HG03039 (cell line): Measurements from ENCODE around the gene TMEM259.

Experiments used
- ATAC-seq: cut with Tn5 transposase; IDR thresholded peaks from one replicate; pipeline ENCODE4 v1.9.1; 2021; ENCODE audit warnings: mild to moderate bottlenecking, moderate library complexity; ENCODE audit not compliant: unreplicated experiment

Gene TMEM259

DNA sequence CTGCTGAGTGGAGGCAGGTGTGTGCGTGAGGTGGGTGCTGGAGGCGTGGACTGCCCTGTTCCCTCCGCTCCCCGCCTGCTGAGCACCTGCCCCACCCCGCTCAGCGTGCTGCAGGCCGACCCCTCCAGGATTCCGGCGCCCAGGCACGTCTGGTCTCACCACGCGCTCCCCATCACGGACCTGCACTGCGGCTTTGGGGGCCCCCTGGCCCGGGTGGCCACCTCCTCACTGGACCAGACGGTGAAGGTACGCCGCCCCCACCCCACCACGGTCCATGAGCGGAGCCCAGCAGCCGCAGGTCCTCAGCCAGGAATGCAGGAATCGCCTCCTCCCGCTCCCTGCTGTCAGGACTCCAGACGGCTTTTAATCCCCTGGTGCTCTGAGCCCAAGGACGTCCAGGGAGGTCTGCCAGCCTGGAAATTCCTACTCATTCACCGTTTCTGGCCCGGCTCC lies 30.8 kb downstream of the TMEM259 start:
- no peak for ATAC-seq

DNA sequence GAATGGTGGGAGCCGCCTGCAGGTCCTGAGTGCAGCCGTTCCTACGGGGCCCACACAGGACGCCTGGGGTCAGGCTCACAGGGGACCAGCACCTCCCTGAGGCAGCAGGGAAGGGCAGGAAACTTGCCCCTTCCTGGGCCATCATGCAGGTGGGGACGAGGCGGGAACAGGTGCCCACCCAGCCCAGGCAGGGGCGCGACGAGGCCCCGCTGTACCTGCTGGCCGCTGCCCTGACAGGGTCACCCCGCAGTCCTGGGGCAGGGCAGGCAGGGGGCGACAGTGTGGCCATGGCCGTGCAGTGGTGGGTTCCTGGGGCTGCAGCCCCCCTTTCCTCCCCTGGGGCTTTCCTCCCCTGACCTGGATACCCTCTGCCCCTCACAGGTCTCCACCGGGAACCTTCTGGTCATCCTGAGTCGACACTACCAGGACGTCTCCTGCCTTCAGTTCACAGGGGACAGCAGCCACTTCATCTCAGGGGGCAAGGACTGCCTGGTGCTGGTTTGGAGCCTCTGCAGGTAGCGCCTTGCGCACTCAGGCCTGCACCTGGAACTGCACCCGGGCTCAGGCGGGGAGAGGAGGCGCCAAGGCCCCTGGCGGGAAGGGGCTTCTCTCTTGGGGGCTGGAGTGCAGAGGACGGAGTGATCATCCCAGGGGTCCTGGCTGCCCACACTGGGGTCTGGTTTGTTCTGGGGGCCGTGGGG lies 31.4 kb downstream of the TMEM259 start:
- no peak for ATAC-seq

DNA sequence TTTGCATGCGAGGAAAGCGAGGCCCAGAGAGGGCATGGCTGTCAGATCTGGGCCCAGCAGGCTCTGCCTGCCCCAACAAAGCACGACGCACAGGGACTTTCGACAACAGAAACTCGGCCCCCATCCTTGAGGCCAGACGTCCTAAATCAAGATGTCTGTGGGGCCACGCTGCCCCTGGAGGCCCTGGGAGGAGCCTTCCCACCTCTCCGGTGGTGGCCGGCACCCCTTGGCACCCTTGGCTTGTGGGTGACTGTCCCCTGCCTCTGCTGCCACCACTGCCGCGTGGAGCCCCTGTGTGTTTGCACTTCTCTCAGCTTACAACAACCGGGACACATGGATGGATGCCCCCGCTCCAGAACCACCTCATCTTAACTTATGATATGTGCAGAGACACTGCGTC lies 32.4 kb downstream of the TMEM259 start:
- ATAC-seq = no peak

DNA sequence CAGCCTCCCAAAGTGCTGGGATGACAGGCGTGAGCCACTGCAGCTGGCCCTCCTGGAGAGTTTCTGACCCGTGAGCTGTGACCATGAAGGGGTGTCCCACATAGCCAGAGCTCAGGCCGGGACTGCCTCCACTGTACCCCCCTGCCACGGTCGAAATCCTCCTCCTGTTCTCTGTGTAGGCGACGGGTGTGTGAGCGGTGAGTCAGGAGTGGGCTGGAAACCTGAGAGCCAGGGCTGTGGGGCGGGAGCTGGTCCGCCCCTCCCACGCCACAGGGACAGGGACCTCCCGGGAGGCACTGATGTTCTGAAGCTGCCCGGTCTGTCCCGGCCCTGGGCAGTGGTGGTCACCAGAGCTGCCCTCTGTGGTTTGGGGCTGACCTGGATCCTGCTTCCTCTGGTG lies 32.8 kb downstream of the TMEM259 start:
- no peak for ATAC-seq

DNA sequence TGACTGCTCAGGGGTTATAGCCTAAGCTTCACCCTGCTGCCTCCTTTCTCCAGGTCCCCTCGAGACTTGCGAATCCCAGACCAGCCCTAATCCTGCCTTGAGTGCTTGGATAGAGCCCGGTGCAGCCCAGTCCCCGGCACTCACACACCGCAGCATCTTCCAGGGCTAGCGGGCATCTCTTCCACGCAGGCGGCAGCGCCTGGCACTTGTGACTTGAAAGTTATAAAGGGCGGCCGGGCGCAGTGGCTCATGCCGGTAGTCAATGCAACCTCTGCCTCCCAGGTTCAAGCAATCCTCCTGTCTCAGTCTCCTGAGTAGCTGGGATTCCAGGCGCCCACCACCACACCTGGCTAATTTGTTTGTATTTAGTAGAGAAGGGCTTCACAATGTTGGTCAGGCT lies 34.8 kb downstream of the TMEM259 start:
- no peak for ATAC-seq

DNA sequence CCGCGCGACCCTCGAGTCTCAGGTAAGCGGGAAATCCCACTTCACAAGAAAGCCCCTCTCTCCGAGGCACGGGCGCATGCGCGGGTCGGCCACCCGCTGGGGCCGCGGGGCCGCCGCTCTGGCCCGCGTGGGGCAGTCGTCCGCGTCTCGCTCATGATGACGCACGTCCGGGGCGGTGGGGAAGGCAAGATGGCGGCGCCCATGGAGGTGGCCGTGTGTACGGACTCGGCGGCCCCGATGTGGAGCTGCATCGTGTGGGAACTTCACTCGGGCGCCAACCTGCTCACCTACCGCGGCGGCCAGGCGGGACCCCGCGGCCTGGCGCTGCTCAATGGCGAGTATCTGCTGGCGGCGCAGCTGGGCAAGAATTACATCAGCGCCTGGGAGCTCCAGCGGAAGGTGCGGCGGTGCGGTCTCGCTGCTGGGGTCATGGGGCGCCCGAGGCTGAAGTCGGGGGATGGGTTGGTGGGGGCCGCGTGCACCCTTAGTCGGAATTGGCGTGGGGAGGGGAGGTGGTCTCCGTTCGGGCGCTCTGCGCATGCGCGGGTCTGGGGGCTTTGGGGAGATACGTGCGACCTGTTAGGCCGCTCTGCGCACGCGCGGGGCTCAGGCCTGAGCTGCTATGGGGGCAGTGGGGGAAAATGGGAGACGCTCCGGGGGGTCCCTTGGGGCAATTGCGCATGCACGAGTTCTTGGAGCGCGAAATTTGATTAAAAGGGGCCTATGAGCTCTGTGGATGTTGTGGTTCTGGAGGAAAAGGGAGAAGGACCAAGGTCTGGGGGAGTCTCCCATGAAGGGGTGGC lies 36.6 kb downstream of the TMEM259 start, which contains the start of gene WDR18:
TSS of gene WDR18 (plus strand) at position 181 of the 803 bp plus-strand sequence. CDS start at position 190, 9 bp downstream.
- ATAC-seq = no peak

DNA sequence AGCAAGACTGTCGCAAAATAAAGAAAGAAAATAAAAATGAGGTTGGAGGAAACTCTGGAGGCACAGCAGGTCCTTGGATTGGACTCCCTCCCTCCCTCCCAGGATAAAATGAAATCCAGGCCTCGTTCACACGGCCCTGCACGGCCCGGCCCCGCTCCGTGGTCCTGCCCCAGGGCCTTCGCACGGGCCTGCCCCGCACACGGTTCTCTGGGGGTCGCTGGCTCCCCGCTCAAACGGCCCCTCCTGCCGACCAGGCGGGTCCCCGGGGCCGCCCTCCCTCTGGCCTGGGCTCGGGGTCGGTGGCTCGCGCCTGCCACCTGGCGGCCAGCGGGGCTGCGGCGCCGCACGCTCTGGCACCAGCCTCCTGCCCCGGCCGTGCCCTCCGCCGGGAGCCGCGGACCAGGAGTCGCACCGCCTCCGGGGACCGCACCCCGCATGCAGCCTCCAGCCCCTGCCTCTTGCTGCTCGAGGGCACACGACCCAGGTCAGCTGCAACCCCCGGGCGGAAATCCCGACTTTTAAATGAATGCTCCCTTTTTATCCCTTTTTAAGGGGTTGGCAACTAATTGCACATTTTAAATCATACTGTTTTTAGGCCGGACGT lies 38.3 kb downstream of the TMEM259 start:
- ATAC-seq = no peak

DNA sequence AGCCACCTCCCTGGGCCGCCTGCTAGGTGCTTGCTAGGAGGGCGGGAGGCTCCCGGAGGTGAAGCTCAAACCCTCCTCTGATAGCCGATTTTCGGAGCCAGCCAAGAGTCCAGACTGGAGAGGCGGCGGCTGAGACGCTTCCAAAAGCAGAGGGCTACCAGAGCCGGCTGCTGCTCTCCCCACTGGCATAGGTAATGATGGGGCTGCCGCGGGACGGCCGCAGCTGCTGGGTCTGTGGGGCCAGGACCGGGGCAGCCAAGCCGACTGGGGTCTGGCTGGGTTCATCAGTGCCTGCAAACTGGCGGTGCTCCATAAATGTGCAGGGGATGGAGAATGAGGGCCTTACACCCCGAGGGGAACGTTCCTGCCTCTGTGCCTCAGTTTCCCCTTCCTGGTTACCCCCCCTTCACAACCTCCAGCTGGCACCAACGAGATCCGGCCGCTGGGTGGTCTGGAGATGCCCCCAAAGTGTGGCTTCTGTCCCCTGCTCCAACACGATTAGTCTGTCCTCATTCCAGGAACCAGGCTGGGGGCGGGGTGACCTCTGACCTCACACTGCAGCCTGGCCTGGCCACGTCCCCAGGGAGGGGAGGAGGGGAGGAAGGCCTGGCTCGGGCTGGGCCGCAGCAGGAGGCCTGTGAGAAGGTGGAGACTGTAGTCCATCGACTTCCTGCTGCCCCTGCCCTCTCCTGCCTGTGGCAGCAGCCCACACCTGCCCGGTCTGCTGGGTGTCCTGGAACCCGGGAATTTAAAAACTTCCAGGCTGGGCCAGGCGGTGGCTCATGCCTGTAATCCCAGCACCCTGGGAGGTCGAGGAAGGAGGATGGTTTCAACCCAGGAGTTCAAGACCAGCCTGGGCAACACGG lies 40.6 kb downstream of the TMEM259 start:
- no peak for ATAC-seq

DNA sequence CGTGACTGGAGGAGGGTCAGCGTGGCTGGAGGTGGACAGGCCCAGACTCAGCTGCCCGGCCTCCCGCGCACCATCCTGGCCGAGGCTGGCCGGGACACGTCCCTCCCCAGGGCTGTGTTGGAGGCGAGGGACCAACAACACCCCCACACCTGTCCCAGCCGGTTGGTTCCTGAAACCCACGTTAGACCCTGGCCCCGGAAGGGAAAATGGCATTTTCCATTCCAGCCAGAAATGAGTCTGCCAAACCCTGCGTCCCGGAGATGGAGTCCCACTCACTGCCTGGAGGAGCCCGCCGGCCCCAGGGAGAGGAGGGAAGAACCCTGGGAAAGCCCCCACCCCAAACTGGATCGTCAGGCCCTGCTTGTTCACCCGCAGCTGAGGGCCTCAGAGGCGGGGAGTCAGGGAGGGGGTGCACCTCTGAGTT lies 41.6 kb downstream of the TMEM259 start:
- no peak for ATAC-seq

DNA sequence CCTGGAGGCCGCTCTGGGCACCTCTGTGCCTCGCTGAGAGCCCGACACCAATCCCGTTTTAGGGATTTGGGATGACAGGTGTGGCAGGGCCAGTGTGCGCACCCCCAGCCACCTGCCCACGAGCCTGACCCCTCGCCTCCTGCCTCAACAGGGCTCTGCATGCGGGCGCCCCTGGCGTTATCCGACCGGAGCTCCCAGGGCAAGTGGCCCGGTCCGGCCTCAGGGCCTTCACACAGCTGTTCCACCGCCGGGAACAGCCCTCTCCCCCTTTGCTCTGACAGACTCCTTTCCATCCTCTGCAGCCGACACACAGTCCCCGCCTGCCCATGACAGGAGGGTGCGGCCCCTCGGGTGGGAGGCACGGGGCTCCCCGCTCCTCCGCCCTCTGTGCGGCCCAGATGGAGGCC lies 43.9 kb downstream of the TMEM259 start:
- ATAC-seq = no peak

DNA sequence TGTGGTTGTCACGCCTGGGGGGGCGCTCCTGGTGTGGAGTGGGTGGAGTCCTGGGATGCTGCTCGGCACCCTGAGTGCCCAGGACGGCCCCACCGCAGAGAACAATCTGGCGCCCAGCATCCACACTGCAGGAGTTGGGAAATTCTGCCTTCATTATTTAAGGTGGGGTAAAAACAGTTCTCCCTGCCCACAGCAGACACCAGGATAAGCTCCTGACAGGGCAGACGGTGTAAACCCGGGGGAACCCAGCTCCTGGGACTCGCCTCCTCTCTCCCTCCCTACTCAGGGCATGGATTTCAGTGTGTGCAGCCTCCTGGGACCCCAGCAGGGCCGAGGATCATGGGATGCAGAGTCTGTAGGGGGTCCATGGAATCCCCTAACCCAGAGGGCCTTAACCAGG lies 44.4 kb downstream of the TMEM259 start:
- no peak for ATAC-seq

DNA sequence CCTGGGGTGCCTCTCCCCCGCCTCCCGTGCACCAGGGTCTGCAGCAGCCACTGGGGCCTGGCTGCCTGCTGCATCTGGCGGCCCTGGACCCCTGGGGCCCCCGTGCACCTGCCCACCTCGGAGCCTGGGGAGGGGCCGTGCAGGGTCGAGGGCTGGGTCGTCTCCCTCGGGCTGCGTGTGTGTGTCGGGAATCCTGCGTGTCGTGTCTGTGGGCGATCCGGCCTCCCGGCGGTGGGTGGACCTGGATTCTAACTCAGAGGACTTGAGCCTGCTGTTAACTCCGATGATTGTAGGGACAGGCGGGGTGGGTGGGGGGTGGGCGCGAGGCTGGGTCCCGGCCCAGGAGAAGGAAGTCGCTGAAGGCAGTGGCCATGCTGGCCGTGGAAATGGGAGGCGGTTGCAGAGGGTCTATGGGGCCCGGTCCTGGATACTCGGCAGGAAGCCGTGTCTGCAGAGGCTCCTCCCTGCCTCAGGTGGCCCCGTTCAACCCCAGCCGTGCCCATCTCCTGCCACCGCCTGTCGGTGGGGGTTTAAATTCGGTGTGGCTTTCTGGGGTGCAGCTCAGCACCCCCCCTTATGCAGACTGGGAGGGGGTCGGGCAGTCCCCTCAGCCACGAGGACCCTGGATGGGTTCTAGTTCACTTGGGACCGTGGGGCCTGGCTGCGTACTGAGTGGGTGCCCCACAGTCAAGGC lies 46.2 kb downstream of the TMEM259 start:
- ATAC-seq = no peak

DNA sequence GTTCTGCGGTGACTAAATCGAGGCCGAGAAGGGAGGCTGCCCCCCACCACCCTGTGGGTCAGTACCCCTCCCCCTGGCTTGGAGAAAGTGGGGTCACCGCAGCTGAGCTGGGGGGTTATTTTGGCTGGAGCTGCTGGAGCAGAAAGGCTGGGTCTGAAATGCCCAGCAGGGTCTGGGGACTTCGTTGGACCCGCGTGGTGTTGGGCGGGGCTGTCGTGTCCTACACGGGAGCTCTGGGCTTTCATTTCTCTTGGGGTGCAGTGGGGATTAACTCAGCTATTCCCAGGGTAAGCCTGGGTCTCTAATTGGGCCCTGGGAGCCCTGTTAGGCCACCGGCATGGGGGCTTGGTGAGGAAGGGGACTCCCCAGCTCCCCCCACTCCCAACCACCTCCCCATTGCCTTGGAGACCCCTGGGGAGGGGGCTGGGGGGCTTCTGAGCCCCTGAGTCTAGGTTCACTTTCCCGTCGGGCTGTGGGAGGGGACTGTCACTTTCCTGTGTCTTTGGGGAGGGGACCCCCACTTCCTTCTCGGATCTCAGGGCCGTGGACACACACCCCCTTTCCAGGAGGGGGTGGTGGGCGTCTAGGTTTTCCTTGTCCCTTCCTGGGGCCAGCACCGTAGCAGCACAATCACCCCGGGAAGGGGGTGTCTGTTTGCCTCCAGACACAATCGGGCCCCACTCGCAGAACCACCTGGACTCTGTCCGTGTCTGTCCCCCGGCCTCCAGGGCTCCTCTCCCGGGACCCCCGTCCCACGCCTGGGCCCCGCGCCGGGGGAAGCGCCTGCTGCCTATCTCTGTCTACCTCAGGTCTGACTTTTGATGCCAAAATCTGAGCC lies 47.0 kb downstream of the TMEM259 start:
- ATAC-seq = no peak

DNA sequence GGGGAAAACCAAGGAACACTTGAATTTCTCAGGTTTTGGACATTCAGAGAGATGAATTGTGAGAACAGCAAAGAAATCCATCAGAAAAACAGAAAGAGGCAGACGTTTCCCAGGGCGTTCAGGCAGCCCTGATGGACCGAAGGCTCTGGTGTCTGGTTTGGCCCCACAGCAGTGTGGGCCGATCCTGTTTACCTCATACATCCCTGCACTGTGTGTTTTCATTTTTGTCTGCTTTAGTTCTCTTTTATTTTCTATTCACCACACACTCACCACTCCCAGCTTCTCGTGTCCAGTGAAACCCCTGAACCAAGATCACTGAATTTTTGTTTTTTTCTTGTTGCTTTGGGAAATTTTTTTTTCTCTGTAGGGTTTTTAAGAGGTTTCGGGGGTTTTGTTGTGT lies 48.6 kb downstream of the TMEM259 start:
- ATAC-seq = no peak

DNA sequence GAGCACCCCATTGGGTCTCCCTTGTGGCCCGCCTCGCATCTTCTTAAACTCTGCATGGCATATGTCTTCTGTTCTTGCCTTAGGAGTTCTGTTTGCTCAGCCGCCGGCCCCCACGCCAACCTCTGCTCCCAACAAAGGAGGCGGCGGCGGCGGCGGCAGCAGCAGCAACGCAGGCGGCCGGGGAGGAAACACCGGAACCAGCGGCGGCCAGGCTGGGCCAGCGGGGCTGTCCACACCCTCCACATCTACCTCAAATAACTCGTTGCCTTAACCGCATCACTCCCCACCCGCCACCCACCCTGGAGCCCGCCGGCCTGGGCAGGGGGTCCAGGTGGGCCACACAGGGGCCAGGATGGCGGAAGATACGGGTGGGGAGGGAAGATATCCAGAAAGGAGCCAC lies 49.1 kb downstream of the TMEM259 start:
- no peak for ATAC-seq

DNA sequence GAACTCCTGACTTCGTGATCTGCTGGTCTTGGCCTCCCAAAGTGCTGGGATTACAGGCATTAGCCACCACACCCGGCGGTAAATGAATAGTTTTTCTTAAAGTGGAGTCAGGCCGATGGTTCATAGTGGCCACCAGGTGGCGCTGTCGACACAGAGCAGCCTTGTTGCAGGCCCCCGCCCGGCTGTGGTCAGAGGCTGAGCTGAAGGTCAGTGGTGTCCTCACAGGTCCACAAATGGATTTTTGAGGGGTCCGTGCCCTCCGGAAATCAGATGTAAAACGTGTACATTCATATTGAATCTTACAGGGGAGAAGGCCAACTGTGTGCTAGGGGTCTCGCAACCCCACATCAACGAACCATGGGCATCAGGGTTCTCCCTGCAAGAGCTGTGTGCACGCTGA lies 50.2 kb downstream of the TMEM259 start:
- ATAC-seq = no peak

DNA sequence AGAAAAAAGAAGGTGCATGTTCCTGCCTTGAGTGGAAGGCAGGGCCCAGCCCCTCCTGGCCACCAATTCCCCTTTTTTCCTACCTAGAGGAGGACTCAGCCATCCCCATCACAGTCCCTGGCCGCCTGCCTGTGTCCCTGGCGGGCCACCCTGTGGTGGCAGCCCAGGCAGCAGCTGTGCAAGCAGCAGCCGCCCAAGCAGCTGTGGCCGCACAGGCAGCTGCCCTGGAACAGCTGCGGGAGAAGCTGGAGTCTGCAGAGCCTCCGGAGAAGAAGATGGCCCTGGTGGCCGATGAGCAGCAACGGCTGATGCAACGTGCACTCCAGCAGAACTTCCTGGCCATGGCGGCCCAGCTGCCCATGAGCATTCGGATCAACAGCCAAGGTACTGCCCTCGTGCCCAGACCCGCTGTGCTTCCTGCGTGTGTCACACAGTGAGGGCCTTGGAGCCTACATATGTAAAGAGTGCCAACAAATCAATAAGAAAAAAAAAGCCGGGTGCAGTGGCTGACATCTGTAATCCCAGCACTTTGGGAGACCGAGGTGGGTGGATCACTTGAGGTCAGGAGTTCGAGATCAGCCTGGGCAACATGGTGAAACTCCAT lies 54.3 kb downstream of the TMEM259 start:
- no peak for ATAC-seq

DNA sequence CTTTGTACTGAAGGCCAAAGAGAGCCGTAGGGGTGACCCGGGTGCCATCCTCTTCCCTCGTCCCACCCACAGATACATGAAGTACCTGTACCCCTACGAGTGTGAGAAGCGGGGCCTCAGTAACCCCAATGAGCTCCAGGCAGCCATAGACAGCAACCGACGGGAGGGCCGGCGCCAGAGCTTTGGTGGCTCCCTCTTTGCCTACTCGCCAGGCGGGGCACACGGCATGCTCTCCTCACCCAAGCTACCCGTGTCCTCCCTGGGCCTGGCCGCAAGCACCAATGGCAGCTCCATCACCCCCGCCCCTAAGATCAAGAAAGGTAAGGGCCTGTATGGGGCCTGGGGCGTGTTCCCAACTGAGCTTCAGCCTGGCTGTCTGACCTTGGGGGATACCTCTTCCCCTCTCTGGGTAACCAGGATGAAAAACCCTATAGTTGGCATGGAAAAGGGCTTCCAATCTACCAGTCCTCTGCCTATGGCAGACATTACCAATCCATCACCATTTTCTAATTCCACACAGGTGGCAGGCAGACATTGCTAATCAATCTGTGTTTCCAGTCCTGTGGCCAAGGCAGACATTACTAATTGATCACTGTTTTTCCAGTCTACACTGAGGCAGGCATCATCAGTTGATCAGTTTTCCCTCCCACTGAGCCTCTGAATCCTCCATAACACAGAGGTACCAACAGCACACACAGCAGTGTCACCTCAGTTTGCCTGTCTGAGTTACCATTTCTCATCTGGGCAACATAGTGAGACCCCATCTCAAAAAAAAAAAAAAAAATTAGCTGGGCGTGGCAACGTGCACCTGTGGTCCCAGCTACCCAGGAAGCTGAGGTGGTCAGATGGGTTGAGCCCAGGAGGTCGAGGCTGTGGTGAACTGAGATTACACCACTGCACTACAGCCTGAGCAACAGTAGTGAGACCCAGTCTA lies 55.9 kb downstream of the TMEM259 start:
- ATAC-seq = no peak
